ENCODE results near the gene TBC1D21. TPM values are rescaled to one million over a fixed set of nuclear protein-coding genes. Genes with fewer than 3 reads are reported as not detected.

Gene TBC1D21
- total RNA-seq, 6 donors from 2014 or later = not detected

DNA sequence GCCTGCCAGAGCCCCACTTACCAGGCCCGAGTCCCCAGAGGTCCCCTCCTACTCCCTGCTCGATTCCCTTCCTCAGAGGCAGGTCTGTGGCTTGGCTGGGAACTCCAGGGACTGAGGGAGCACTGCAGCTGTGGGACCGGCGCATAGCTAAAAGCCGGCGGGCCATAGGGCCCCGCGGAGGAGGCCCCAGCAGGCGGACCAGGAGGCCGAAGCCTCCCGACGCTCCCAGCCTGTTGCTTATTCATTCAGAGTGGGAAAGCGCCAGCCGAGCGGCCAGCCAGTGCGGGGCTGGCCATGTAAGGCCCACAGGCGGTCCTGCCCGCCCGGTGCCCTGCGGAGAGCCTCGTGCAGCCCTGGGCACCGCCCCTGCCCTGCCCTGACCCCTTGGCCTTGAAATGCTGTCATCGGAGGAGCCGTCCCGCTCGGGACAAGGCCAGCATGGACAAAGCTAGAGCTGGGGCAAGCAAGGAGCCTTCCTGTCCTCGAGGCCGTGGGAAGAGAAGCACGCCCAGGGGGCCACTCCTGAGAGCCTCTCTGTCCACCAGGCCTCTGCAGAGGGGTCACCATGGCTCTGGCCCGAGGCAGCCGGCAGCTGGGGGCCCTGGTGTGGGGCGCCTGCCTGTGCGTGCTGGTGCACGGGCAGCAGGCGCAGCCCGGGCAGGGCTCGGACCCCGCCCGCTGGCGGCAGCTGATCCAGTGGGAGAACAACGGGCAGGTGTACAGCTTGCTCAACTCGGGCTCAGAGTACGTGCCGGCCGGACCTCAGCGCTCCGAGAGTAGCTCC lies 53.0 kb downstream of the TBC1D21 start, which contains the start of gene LOXL1:
LOXL1 (plus strand) TSS at position 244 of the 784 bp plus-strand sequence; CDS start at position 566, 322 bp downstream.
- peak within 1 kb of the TSS; percentile 62 to 87 (median 74) for H3K27ac ChIP-seq
- DNase-seq = peak; percentile 53 to 90
- peak within 1 kb of the TSS; percentile 41 to 64 (median 55) for H3K4me3 ChIP-seq
- H3K27me3 ChIP-seq = peaks cover 0 to 3% (median 1%) of the 10 kb centered on the region in 4 donors
- 17% methylated on average over 14 of the region's 47 CpGs; no CpG with 5 or more reads in 1 of the 2 donors for WGBS, 2 donors
- H3K36me3 ChIP-seq = no peaks in the 10 kb centered on the region
- no peaks in the 10 kb centered on the region for H3K9me3 ChIP-seq
- peaks cover 45 to 59% (median 54%) of the 10 kb centered on the region in 4 donors for H3K4me1 ChIP-seq
- TF ChIP-seq EP300 (IDR thresholded peaks at IDR 0.05) (no peak), POLR2A (IDR thresholded peaks at IDR 0.05) (peak in 2 of 4 donors; percentile 26 to 48), POLR2AphosphoS5 (IDR thresholded peaks at IDR 0.05) (peak; percentile 46 to 49)
- TF ChIP-seq, protein P1, sequence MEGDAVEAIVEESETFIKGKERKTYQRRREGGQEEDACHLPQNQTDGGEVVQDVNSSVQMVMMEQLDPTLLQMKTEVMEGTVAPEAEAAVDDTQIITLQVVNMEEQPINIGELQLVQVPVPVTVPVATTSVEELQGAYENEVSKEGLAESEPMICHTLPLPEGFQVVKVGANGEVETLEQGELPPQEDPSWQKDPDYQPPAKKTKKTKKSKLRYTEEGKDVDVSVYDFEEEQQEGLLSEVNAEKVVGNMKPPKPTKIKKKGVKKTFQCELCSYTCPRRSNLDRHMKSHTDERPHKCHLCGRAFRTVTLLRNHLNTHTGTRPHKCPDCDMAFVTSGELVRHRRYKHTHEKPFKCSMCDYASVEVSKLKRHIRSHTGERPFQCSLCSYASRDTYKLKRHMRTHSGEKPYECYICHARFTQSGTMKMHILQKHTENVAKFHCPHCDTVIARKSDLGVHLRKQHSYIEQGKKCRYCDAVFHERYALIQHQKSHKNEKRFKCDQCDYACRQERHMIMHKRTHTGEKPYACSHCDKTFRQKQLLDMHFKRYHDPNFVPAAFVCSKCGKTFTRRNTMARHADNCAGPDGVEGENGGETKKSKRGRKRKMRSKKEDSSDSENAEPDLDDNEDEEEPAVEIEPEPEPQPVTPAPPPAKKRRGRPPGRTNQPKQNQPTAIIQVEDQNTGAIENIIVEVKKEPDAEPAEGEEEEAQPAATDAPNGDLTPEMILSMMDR (IDR thresholded peaks at IDR 0.05) = no peak
- ATAC-seq (ENCODE audit: low FRiP score in 2 of 2) = peak; percentile 59 to 70

DNA sequence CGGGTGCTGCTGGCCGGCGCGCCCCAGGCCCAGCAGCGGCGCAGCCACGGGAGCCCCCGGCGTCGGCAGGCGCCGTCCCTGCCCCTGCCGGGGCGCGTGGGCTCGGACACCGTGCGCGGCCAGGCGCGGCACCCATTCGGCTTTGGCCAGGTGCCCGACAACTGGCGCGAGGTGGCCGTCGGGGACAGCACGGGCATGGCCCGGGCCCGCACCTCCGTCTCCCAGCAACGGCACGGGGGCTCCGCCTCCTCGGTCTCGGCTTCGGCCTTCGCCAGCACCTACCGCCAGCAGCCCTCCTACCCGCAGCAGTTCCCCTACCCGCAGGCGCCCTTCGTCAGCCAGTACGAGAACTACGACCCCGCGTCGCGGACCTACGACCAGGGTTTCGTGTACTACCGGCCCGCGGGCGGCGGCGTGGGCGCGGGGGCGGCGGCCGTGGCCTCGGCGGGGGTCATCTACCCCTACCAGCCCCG lies 53.7 kb downstream of the TBC1D21 start:
- no peaks in the 10 kb centered on the region for H3K36me3 ChIP-seq
- H3K4me1 ChIP-seq = peaks cover 43 to 59% (median 54%) of the 10 kb centered on the region in 4 donors
- H3K27ac ChIP-seq = peak overlapping the region; percentile 62 to 87 (median 74)
- TF ChIP-seq POLR2AphosphoS5 (IDR thresholded peaks at IDR 0.05) = no peak
- TF ChIP-seq, protein P1 (IDR thresholded peaks at IDR 0.05) = no peak
- no peak for TF ChIP-seq EP300 (IDR thresholded peaks at IDR 0.05)
- no peak for TF ChIP-seq POLR2A (IDR thresholded peaks at IDR 0.05)
- peak in 1 of 2 donors; percentile 28 for ATAC-seq (ENCODE audit: low FRiP score in 2 of 2)
- DNase-seq = peak; percentile 72 to 92
- WGBS, 2 donors = no CpG with 5 or more reads among the region's 65 CpGs
- no peaks in the 10 kb centered on the region for H3K9me3 ChIP-seq
- peaks cover 0 to 3% (median 1%) of the 10 kb centered on the region in 4 donors for H3K27me3 ChIP-seq
- peak overlapping the region; percentile 41 to 64 (median 55) for H3K4me3 ChIP-seq

DNA sequence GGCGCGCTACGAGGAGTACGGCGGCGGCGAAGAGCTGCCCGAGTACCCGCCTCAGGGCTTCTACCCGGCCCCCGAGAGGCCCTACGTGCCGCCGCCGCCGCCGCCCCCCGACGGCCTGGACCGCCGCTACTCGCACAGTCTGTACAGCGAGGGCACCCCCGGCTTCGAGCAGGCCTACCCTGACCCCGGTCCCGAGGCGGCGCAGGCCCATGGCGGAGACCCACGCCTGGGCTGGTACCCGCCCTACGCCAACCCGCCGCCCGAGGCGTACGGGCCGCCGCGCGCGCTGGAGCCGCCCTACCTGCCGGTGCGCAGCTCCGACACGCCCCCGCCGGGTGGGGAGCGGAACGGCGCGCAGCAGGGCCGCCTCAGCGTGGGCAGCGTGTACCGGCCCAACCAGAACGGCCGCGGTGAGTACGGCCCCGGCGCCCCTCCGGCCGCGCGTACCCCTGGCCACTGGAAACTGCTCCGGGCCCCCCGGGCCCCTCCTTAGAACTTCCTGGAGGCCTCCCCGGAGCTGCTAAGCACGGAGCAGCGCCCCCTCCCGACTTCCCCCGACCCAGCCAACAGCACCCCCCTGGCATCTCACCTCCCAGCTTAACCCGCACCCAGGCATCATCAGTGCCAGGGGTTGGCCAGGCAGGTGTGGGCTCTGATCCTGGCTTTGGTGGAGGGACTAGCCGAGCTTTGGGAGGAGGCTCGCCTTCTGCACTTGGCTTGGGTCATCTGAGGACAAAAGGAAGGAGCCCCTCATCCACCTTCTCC lies 54.3 kb downstream of the TBC1D21 start:
- H3K27me3 ChIP-seq = peaks cover 0 to 3% (median 1%) of the 10 kb centered on the region in 4 donors
- TF ChIP-seq EP300 (IDR thresholded peaks at IDR 0.05) (no peak), POLR2AphosphoS5 (IDR thresholded peaks at IDR 0.05) (no peak), POLR2A (IDR thresholded peaks at IDR 0.05) (peak in 1 of 4 donors; percentile 31)
- TF ChIP-seq, protein P1 (IDR thresholded peaks at IDR 0.05) = peak; percentile 36 to 71 (median 55)
- no peaks in the 10 kb centered on the region for H3K36me3 ChIP-seq
- H3K27ac ChIP-seq = peak overlapping the region; percentile 62 to 87 (median 74)
- H3K4me3 ChIP-seq = peak overlapping the region; percentile 41 to 64 (median 55)
- no peaks in the 10 kb centered on the region for H3K9me3 ChIP-seq
- DNase-seq (peak; percentile 65 to 95), ATAC-seq (ENCODE audit: low FRiP score in 2 of 2) (peak; percentile 57 to 62)
- 2 to 6% methylated on average over 8 to 20 of the region's 78 CpGs for WGBS, 2 donors
- peaks cover 42 to 53% (median 48%) of the 10 kb centered on the region in 4 donors for H3K4me1 ChIP-seq

DNA sequence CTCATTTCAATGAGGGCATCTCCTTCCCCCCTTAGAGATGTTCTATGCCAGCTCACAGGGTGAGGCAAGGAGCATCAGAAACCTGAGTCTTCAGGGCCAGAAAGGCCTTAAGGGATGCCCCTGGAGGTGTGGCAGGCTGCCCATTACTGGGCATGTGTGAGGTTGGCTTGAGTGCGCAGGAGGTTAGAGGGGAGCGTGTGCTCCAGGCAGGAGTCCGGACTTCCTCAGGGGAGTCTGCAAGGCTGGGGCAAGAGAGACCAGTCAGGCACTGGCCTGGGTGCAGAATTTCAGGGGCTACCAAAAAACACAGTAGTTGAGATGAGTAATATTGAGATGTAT lies 54.8 kb downstream of the TBC1D21 start:
- H3K36me3 ChIP-seq = no peaks in the 10 kb centered on the region
- H3K27me3 ChIP-seq = peaks cover 0 to 3% (median 1%) of the 10 kb centered on the region in 4 donors
- no peak overlapping the region for H3K27ac ChIP-seq
- ATAC-seq (ENCODE audit: low FRiP score in 2 of 2) (no peak), DNase-seq (no peak)
- peaks cover 39 to 48% (median 42%) of the 10 kb centered on the region in 4 donors for H3K4me1 ChIP-seq
- H3K9me3 ChIP-seq = no peaks in the 10 kb centered on the region
- H3K4me3 ChIP-seq = peak overlapping the region in 3 of 4 donors; percentile 48 to 64 (median 62)
- TF ChIP-seq EP300 (IDR thresholded peaks at IDR 0.05) (no peak), POLR2A (IDR thresholded peaks at IDR 0.05) (no peak), POLR2AphosphoS5 (IDR thresholded peaks at IDR 0.05) (no peak)
- TF ChIP-seq, protein P1 (IDR thresholded peaks at IDR 0.05) = no peak
- 65 to 78% methylated on average over 3 of the region's 3 CpGs for WGBS, 2 donors
